OCI-LY3 (cell line): ENCODE results near the gene GTF3A.

Source experiments
- CTCF ChIP-seq: fragments of 200-600, 300-600 bp; sonication (generic); IDR thresholded peaks from 2 replicates; pipeline ENCODE4 v1.5.1; 2014; ENCODE audit warnings: antibody characterized with exemption, low read length, low read depth
- EZH2phosphoT487 ChIP-seq: fragments of 200-600 bp; shearing (Covaris generic); IDR thresholded peaks from 2 replicates; pipeline ENCODE4 v1.6.1; 2018; ENCODE audit warnings: antibody characterized with exemption, mixed run types, low read depth

DNA sequence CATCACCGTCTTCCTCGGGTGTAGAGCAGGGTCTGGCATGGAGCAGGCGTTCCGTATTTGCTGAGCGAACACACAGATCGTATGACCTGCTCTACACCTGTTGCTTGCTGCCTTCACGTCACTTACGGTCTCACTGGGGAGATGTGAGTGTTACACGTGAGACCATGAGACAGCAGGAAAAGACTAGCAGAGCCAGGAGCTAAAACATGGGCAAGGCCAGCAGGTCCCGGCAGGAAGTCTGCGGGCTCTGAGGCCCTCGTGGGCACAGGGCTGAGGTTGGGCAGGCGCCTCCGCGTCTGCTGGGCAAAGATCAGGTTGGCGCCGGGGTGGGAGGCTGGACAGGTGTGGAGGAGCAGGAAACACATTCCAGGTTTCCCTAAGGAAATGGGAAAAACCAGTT, 19.7 kb upstream of the GTF3A start:
- no peak for TF ChIP-seq CTCF
- no peak for TF ChIP-seq EZH2phosphoT487
